Neuron (in vitro differentiated cells): ENCODE results near the gene RNU6-8.

ENCODE experiments used
- H2AFZ ChIP-seq: one replicate; pipeline ENCODE4 v1.6.1; 2013; ENCODE audit warnings: low read depth, mild to moderate bottlenecking, inconsistent platforms, low read length, moderate library complexity
- H3K27me3 ChIP-seq: one replicate; pipeline ENCODE4 v1.6.1; 2013; ENCODE audit warnings: low read length; ENCODE audit not compliant: insufficient read depth
- H3K36me3 ChIP-seq: one replicate; pipeline ENCODE4 v1.6.1; 2013; ENCODE audit warnings: low read length; ENCODE audit not compliant: insufficient read depth
- H3K4me1 ChIP-seq: one replicate; pipeline ENCODE4 v1.6.1; 2013; ENCODE audit warnings: low read length; ENCODE audit not compliant: insufficient read depth
- H3K4me3 ChIP-seq: 2 replicates; pipeline ENCODE4 v1.5.1; 2013; ENCODE audit warnings: mild to moderate bottlenecking, low read length, moderate library complexity
- H3K9me3 ChIP-seq: one replicate; pipeline ENCODE4 v1.6.1; 2013; ENCODE audit warnings: low read length

The RNU6-8 gene

DNA sequence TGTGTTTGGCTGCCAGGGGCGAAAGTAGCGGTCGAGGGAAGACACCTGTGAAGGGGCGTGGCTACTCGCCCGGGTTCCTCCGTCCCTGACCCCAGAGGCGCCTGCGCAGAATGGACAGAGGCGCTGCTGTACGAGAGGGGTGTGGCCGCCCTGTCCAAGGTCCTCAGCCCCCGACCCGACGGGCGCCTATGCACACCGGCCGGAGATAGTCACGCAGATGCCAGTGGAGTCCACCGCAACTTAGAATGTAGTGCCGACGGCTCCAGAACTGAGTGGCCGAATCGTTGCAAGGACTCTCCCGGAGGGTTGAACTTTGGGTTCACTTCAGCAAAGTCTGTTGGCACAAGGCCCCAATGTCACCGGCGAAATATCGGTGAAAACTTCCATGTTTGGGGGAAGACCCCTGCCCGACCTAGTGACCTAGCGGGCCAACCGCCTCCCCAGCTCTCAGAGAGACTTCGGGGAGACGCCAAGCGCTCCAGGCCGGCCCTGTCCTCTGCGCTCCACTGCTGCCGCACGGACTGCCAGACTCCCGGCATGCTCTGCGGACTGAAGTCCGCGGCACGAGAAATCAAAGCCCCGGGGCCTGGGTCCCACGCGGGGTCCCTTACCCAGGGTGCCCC lies 1.8 kb downstream of the RNU6-8 start:
- H3K4me3 ChIP-seq, result peak overlapping the region; percentile 77
- H2AFZ ChIP-seq, result peak overlapping the region; percentile 94
- H3K9me3 ChIP-seq, result no peaks in the 10 kb centered on the region
- H3K4me1 ChIP-seq, result peaks cover 10% of the 10 kb centered on the region
- H3K36me3 ChIP-seq, result no peaks in the 10 kb centered on the region
- H3K27me3 ChIP-seq, result peaks cover 2% of the 10 kb centered on the region

DNA sequence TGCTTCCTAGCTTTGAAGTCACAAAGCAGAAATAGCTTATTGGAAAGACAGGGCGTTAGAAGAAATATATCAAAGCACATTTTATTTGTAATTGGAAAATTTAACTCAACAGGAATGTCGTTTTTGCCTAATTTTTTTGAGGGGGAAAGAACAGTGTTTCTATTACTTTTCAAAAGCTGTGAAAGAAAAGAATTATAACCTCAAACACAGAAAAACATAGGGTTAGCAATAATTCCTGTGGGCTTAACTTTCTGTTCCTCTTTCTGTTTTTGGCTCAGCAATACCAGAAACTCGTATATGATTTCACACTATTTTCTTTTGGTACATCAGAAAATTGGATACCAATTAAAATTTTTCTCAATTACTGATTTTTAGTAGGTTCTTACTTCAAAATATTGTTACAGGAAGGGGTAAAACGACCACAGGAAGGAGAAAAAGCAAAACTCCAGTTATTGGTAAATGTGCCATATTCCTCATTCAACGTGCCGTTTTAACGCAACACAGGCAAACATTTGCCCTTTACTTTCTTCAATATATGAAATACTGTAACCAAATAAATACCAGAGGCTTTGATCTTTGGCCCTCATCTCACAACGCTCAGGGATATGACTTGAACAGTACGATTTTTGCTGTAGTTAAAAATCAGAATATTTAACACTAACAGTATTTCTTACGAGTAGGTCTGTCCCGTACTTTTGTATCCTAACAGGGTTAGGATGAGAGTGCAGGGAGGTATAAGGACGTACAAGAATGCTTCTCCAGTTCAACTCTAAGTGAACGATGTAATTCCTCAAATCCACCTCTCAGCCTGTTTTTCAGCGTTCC lies 2.5 kb downstream of the RNU6-8 start:
- Histone ChIP-seq H3K9me3 (no peaks in the 10 kb centered on the region), H3K27me3 (no peaks in the 10 kb centered on the region), H3K4me1 (peaks cover 10% of the 10 kb centered on the region), H3K36me3 (no peaks in the 10 kb centered on the region), H3K4me3 (peak overlapping the region; percentile 77), H2AFZ (peak overlapping the region; percentile 94)

DNA sequence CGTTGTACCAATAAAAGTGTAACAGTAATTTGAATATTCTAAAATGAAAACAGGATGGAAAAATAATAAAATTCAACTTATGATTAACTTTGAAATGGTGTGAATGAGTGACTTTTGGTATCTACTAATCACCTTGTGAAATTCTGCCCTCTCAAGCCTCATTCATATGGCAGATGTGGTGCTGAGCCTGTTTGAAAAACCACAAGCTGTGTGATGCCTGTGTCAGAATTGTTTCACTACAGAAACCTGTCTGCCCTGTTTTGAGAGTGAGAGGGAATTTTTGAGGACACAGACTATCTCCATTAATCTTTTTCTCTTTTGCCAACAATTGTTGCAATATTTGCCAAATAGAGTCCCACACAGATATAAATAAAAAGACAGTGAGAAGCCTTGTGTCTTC lies 5.2 kb downstream of the RNU6-8 start:
- Histone ChIP-seq H2AFZ (no peak overlapping the region), H3K4me3 (no peak overlapping the region), H3K4me1 (peaks cover 5% of the 10 kb centered on the region), H3K27me3 (no peaks in the 10 kb centered on the region), H3K9me3 (no peaks in the 10 kb centered on the region), H3K36me3 (no peaks in the 10 kb centered on the region)

DNA sequence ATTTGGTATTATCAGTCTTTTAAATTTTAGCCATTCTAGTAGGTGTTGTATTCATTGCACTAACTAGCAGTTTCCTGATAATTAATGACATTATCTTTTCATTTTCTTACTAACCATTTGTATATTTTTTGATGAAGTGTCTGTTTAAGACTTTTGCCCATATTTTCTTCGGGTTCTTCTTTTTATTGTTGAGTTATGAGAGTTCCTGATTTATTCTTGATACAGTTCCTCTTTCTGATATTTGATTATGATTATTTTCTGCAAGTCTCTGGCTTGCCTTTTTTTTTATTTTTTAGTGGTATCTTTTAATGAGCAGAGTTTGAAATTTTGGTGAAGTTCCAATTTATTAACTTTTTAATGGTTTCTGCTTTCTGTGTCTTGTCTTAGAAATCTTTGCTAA lies 7.4 kb downstream of the RNU6-8 start:
- H3K36me3 ChIP-seq, result no peaks in the 10 kb centered on the region
- H2AFZ ChIP-seq, result no peak overlapping the region
- no peak overlapping the region for H3K4me3 ChIP-seq
- peaks cover 4% of the 10 kb centered on the region for H3K27me3 ChIP-seq
- peaks cover 1% of the 10 kb centered on the region for H3K4me1 ChIP-seq
- no peaks in the 10 kb centered on the region for H3K9me3 ChIP-seq

DNA sequence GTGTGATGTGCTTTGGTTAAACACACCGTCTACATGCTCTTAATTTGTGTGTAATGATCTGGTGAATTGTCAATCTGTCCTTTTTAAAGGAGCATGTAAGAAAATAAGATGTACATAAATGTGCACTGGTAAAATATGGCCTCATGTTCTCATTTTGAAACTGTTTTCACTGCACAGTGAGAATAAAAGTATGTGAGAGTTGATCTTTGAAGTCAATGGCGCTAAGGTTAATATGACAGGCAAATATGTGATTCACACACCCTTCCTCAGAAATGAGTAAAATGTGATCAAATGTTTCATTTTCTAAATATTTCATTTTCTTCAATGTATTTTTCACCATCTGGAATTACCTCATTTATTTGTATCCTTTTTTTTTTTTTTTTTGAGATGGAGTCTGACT lies 9.5 kb downstream of the RNU6-8 start:
- Histone ChIP-seq H3K9me3 (no peaks in the 10 kb centered on the region), H3K27me3 (peaks cover 4% of the 10 kb centered on the region), H3K36me3 (no peaks in the 10 kb centered on the region), H3K4me3 (no peak overlapping the region), H3K4me1 (no peaks in the 10 kb centered on the region), H2AFZ (no peak overlapping the region)

DNA sequence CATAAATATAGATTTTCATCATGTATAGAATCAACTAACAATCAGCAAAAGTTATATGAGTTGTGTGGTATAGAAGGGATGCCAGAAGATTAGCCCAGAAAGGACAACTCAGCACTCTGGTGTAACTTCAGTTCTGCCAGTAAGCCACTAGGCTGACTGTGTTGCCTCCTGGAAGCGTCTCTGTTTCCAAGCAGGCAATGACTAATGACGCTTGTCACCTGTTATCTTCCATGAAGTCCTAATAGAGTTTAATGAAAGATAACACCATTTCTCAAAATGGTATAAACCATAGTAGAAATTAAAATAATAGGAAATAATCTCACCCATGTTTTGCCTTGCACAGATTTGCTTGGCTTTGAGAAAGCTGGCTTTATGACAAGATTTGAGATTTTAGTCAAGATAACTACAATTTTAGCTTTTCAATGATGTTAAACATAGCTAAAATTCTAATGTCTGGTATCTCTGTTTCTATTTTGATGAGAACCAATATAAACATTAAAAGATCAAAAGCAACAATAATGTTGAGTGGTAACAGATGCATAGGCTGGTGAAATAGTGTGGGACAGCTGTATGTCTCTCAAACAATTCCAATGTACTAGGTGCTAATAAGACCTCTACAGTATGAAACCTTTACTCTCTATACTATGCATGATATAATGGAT lies 10.2 kb downstream of the RNU6-8 start:
- H2AFZ ChIP-seq, result no peak overlapping the region
- no peaks in the 10 kb centered on the region for H3K4me1 ChIP-seq
- H3K27me3 ChIP-seq, result peaks cover 4% of the 10 kb centered on the region
- no peak overlapping the region for H3K4me3 ChIP-seq
- H3K9me3 ChIP-seq, result no peaks in the 10 kb centered on the region
- H3K36me3 ChIP-seq, result no peaks in the 10 kb centered on the region

DNA sequence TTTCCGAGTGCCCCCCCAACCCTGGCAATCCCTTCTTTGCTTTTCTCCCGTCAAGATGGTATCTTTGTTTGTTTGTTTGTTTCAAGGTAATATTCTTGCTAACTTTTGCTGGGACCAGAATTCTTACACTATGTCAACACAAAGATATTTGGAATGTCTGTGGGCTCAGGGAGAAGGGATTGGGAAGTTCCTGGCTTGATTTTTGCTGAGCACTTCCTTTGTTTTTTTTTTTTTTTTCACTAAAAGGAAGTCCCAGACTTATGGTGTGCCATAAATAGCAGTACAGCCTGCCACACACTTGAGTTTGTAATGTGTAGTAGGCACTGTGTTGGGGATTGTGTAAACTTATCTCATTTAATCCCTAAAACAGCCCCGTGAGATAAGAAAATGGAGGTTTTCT lies 12.4 kb downstream of the RNU6-8 start:
- no peaks in the 10 kb centered on the region for H3K36me3 ChIP-seq
- H3K9me3 ChIP-seq, result no peaks in the 10 kb centered on the region
- H3K4me3 ChIP-seq, result no peak overlapping the region
- no peaks in the 10 kb centered on the region for H3K4me1 ChIP-seq
- no peak overlapping the region for H2AFZ ChIP-seq
- peaks cover 4% of the 10 kb centered on the region for H3K27me3 ChIP-seq

DNA sequence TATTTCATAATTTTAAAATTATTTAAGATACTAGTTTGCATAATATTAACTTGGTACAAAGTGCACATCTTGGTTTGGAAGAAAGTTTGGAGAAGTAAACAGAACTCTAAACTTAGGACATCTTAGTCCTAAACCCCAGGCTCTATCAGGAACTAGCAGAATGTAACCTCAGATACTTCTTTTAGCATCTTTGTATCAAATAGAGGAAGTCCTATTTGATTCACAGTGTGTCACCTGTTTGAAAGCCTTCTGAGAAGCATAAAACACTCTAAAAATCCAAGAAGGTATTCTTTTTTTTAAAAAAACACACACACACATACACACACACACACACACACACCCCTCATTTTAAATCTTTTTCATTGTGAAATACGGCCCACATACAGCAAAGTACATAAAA lies 13.3 kb downstream of the RNU6-8 start:
- Histone ChIP-seq H3K4me3 (no peak overlapping the region), H3K9me3 (no peaks in the 10 kb centered on the region), H3K36me3 (no peaks in the 10 kb centered on the region), H2AFZ (no peak overlapping the region), H3K4me1 (no peaks in the 10 kb centered on the region), H3K27me3 (peaks cover 4% of the 10 kb centered on the region)

DNA sequence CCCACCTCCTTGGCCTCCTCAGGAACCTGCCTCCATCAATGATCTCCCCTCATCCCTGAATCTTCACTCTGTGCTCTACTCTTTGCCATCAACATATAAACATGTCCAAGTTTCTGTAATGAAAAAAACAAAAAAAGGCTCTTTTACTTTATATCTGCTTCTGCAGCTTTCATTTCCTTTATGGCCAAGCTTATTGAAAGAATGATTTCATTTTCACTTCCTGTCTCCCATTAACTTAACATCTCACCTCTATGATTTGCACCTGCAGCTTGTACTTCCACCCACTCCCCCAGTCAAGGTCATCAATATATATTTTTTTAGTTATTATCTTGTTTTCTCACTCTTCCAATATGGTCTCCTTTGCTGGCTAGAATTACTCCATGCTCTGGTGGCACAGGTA lies 16.8 kb downstream of the RNU6-8 start:
- no peaks in the 10 kb centered on the region for H3K9me3 ChIP-seq
- H3K36me3 ChIP-seq, result no peaks in the 10 kb centered on the region
- no peaks in the 10 kb centered on the region for H3K27me3 ChIP-seq
- H2AFZ ChIP-seq, result no peak overlapping the region
- H3K4me1 ChIP-seq, result no peaks in the 10 kb centered on the region
- no peak overlapping the region for H3K4me3 ChIP-seq

DNA sequence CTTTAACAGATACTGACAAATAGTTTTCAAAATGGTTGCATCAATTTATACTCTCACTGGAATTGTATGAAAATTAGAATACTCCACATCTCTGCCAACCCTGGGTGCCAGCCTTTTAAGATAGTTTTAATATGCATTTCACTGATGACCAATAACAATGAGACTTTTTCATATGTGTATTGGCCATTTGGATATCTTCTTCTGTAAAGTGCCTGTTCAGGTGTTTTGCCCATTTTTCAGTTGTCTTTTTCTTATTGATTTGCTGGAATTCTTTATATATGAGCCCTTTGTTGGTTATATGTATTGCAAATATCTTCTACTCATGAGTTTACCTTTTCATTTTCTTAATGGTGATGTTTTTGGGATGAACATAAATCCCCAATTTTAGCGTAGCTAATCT lies 18.0 kb downstream of the RNU6-8 start:
- Histone ChIP-seq H3K9me3 (no peaks in the 10 kb centered on the region), H3K36me3 (no peaks in the 10 kb centered on the region), H2AFZ (no peak overlapping the region), H3K4me1 (no peaks in the 10 kb centered on the region), H3K4me3 (no peak overlapping the region), H3K27me3 (no peaks in the 10 kb centered on the region)

DNA sequence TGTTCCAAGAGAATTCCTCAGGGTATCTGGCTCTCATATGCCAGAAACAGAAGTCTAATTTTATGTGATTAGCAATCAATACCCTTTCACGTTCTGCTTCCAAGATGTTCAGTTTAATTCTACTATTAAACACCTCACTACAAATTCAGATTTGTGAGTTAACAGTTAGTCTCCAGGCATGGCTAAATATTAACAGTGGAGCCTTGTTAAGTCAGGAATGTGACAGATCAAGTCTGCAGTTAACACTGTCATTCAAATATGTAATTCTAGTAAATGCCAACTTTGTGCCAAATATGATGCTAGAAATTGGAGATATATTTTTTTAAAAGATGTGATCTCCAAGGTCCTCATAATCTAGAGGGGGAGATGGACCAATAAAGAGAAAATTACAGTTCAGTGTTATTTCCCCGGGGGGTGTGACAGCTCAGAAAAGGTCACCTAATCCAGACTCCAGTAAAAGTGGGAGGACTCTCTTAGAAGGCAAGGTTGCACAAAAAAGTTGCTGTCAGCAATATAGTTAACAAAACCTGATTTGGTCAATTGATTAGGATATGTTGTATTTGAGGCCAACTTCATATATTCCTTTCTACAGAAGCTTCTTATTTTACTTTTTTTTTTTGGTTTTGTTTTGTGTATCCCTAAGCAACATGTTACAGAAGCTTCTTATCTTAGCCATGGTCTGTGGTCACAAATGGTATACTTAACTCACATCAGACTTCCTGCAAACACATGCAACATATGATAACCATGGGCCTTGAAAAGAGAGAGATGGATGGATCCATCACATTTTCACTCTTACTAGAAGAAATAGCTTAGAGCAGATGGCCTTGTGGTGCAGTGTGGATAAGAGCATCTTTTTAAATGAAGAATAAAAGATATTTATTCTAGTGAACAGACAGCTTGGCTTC lies 19.7 kb downstream of the RNU6-8 start:
- Histone ChIP-seq H3K27me3 (no peaks in the 10 kb centered on the region), H3K9me3 (peaks cover 2% of the 10 kb centered on the region), H2AFZ (no peak overlapping the region)

DNA sequence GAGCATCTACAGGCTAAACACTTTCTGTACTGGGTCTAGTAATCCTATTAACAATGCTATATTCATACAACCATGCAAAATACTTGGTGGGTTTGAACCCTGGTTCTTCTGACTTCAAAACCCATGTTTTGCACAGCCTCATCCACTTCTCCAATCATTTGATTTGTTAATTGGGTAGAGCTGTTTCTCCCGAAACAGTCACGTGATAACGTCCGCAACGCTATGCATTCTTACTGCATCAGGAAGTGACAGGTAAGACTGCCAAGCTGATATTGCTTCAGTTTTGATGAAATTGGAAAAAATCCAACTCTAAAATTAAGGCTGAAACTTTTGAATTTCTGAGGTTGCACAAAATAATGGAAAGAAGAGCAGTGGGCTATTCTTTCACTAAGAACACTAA lies 31.6 kb downstream of the RNU6-8 start:
- H3K9me3 ChIP-seq, result no peaks in the 10 kb centered on the region
- no peaks in the 10 kb centered on the region for H3K4me1 ChIP-seq
- H3K4me3 ChIP-seq, result no peak overlapping the region
- no peaks in the 10 kb centered on the region for H3K27me3 ChIP-seq
- no peak overlapping the region for H2AFZ ChIP-seq
- H3K36me3 ChIP-seq, result no peaks in the 10 kb centered on the region

More for the DNA sequence above, 19.7 kb downstream of the RNU6-8 start:
- Histone ChIP-seq H3K4me3 (no peak overlapping the region), H3K4me1 (no peaks in the 10 kb centered on the region), H3K36me3 (no peaks in the 10 kb centered on the region)
